ENCODE measurements around the gene R3HCC1L.

R3HCC1L gene

GRCh38 chr10:98134431-98135221 is at the start of gene R3HCC1L:
Gene R3HCC1L (plus strand): TSS chr10:98134657. CDS start chr10:98208115, 73,458 bp downstream.
- DNase-seq (ENCODE audit: low read depth), result peak; percentile 92

- DNase-seq (ENCODE audit: low read depth), result no peak
Observed at GRCh38 chr10:98085238-98085637, 49.2 kb upstream of the R3HCC1L start.

DNA sequence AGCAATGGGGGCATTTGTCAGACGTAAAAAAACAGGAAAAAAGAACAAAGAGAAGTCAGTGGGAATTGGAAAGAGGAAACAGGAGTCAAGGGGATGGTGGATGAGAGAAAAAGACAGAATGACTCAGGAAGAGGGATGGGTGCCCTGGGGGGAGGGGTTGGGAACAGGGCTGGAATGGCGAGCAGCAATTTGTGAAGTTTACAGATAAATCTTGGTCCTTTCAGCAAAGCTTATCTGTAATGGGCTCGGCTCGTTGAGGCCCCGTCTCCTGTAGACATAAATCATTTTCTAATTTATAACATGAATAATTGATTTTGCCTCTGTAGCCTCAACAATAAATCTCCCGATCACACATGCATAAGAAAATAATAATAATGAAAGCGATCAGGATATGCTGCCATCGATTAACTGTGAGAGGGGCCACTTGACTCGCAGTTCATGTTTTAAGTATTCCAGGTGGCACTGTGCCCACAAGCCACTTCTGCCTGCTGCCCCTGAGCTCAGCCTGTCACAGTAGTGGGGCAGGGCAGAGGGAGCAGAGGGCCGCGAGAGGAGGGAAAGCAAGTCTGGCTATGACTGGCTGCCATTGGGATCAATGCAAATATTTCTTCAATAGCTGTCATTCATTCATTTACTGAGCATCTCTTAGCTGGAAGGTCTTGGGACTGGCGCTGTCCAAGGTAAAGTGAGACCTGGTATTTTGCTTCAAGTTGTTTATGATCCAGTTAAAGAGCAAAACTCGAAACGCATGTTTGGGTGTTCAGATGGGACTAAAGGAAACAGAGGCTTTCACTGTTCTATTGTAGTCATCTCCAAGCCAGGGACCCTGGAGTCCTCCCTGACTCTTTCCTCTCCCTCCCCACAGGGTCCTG is 47.4 kb upstream of the R3HCC1L start:
- no peak for DNase-seq (ENCODE audit: low read depth)

DNA sequence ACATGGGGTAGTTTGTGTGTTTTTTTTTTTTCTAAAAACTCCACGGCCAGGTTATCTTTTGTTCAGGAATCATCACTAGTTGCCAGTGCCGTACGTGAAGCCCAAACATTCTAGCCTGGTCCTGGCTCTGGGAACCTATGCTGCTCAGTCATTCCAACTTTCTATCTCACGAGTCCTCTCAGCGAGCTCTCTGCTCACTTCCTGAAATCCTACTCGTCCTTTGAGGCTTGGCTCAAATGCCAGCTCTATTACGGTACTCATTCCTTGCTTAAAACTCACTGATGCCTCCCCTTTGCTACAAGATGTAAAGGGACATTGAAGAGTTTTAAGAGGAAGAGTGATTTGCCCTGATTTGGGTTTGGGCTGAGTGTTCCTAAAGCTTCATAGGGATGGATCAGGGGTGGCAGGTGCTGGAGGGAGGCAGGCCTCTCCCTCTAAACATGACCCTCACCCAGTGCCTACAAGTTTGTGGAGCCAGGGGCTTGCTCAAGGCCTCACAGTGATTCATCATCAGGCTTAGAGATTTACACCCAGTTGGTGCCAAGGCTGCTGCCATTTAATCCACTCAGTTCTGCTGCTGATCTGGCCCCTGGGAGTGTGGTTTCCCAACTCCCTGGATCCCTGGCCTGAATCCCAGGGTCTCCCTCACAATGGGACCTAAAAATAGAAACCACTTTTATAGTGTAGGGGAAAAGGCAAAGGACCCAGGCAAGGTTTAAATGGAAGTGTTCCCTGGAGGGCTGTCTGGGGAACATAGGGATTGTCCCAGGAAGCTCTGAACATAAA is 46.1 kb upstream of the R3HCC1L start:
- DNase-seq (ENCODE audit: low read depth), result no peak

GRCh38 chr10:98090822-98091221 is 43.6 kb upstream of the R3HCC1L start:
- no peak for DNase-seq (ENCODE audit: low read depth)

GRCh38 chr10:98096316-98096715 is 38.1 kb upstream of the R3HCC1L start:
- DNase-seq (ENCODE audit: low read depth), result no peak

DNA sequence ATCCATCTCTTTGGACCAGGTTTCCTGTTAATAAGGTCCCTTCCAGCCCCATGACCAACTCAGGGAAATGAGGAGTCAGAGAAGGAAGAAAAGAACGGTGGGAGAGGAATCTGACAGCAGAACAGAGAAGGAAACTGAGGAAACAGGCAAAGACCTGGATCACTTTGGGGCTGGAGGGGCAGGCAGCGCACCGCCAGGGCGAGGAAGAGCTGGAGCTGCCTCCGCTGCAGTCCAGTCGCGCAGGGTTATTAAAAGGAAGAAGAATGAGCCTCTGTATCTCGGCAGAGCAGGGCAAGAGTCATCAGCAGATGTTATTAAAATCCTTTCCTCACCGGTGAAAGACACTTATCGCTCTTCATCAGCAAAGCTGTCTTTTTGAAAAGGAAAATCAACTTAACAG is 37.7 kb upstream of the R3HCC1L start:
- DNase-seq (ENCODE audit: low read depth), result no peak

GRCh38 chr10:98097175-98097574 is 37.3 kb upstream of the R3HCC1L start:
- no peak for DNase-seq (ENCODE audit: low read depth)

- DNase-seq (ENCODE audit: low read depth), result no peak
Observed at GRCh38 chr10:98097616-98098015, 36.8 kb upstream of the R3HCC1L start.

DNA sequence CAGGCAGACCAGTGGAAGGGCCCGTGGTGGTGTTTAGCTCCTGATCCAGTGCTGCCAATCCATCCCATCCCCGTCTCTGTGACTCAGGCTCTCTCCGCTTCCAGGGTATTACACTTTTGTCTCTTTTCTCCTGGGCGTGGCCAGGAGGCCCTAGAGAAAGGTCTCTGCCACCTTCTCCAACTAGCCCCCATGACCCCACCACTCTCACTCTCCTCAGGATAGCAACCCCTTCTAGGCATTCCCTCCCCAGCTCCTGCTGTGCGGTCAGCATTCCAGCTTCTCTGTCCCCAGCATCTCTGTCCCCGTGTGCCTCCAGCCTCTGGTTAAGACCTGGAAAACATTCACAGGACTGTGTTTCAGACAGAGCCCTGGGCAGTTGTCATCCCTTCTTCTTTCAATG is 36.2 kb upstream of the R3HCC1L start:
- DNase-seq (ENCODE audit: low read depth), result no peak

DNA sequence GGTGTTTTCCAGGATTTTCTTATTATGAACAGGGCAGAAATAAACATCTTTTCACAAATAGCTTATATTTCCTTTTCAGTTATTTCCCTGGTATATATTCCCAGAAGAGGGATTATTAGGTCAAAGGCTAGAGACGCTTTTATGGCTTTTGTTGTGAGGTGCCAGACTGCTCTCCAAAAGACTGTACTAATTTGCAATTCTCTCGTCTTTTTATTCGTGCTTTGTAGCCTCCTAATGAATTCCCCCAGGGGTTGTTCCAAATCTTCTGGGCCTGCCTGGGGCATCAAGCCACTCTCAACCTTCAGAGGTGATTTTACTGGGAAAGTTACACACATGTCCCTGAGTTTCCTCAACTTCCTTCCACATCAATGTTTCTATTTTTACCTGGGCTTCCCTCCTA is 34.0 kb upstream of the R3HCC1L start:
- DNase-seq (ENCODE audit: low read depth), result no peak

DNA sequence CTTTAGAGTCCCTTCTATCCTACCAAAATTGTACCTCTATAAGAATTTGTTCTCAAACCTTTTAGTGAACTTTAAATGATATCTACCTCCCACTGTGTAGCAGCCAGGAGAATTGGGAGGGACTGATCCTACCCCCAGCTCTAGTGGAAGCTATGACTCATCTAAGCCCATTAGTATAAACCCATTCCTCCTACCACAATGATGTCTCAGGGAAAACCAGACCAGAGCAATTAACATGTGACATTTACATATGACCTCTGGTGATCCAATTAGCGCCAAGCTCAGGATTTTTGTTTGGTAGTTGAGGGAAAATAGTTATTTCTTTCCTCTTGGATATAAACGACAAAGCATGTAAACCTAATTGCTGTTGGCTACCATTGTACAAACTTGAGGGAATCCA is 33.1 kb upstream of the R3HCC1L start:
- no peak for DNase-seq (ENCODE audit: low read depth)

GRCh38 chr10:98104125-98104524 is 30.3 kb upstream of the R3HCC1L start:
- DNase-seq (ENCODE audit: low read depth), result no peak

DNA sequence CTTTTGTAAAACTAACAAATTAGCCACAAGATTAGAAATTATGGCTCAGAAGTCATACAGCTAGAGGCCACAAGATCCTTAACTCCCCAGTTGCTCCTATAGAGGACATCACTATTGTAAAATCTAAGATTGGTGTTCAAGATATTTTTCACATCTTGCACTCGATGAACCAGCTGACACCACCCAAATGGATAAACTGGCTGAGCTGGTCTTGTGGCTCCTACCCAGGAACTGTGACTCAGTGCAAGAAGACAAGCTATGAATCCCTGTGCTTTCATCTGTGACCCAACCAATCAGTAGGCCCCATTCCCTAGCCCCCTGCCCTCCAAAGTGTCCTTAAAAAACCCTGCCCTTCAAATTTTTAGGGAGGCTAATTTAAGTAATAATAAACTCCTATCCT is 27.9 kb upstream of the R3HCC1L start:
- DNase-seq (ENCODE audit: low read depth), result no peak

- DNase-seq (ENCODE audit: low read depth), result no peak
Observed at GRCh38 chr10:98107644-98108430, 26.6 kb upstream of the R3HCC1L start.

GRCh38 chr10:98110356-98110755 is 24.1 kb upstream of the R3HCC1L start:
- DNase-seq (ENCODE audit: low read depth), result no peak

DNA sequence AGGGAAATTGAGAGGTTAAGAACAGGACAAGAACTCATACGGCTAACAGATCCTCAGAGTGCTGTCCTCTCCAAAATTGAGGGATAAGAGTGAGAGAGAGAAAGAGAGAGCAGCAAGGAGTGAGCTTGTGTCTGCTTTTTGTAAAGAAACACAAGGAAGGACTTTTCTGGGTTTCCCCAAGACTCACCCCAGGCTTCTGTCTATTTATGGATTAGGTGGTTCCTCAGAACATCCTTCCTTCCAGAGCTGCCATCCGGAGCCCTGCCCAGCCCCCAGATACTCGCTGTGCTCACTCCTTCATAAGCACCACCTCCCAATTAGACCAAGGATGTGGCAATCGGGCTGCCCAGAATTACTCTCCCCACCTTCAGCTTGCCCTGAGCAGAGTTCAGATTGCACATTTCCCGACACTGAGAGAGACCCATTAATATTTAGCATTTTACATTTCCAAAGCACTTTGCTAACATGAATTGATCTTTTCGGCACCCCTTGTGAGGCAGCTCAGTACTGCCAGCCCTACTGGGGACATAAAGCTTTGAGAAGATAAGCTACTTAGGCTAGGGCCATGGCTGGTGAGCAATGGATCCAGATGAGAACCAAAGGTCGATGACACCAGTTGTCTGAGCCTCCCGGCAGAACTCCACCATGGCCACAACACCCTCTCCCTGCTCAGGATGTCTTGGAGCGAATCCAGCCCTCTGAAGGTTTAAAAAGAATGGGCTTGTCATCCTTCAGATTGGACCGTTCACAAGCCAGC is 19.2 kb upstream of the R3HCC1L start:
- DNase-seq (ENCODE audit: low read depth), result no peak

- DNase-seq (ENCODE audit: low read depth), result no peak
Observed at GRCh38 chr10:98119891-98120290, 14.6 kb upstream of the R3HCC1L start.

GRCh38 chr10:98125940-98126631 is 8.4 kb upstream of the R3HCC1L start:
- DNase-seq (ENCODE audit: low read depth), result no peak

GRCh38 chr10:98128802-98129201 is 5.7 kb upstream of the R3HCC1L start:
- no peak for DNase-seq (ENCODE audit: low read depth)
